Hippocampal formation (tissue), 2 donors: ENCODE measurements around the gene GRIK1.
A peak's percentile ranks its signal among the peaks of the same experiment; 100 is the strongest.

Experiments
- DNase-seq, 2 donors: peaks; one replicate each; lab custom pipeline; 2025; lab: John Stamatoyannopoulos, UW

GRIK1 gene

GRCh38 chr21:29827647-29828046, 112.1 kb downstream of the GRIK1 start:
- no peak for DNase-seq

- DNase-seq: no peak
These were observed 112.6 kb downstream of the GRIK1 start for GRCh38 chr21:29827236-29827635.

GRCh38 chr21:29826386-29826785, 113.4 kb downstream of the GRIK1 start:
- no peak for DNase-seq

DNA sequence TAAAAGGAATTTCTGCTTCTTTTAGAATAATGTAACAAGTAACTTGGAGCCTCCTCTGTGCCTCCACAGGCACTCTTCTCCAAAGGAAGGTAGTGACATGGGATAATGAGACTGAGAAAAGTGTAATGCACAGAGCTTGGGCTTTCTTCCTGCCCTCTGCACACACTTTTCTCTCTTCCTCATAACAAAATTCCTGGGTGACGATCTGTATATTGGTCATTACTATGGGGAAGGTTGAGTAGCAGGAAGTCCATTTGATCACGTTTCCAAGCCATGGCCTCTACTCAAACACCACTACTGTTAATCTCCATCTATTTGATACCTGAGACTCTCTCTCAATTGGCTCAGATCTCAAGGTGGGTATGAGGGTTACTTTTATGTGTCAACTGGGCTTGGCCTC, 113.9 kb downstream of the GRIK1 start:
- DNase-seq: no peak

GRCh38 chr21:29825345-29825744, 114.5 kb downstream of the GRIK1 start:
- no peak for DNase-seq

DNA sequence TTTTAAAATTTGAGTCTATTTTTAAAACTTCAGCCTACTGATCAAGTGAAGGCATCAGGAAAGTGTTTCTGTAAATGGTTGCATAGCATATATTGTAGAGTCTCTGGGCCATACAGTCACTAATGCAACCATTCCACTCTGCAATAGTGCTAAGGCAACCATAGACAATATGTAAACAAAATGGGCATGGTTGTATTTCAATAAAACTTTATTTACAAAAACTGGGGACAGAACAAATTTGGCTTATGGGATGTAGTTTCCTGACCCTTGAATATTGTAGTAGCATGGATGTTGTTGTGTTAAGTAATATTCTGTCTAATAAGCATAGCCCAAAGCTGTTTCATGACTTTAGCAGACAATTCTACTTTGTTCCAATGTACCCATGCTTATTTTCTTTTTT, 117.7 kb downstream of the GRIK1 start:
- DNase-seq: no peak

- DNase-seq: no peak
These were observed 118.6 kb downstream of the GRIK1 start for GRCh38 chr21:29821230-29821629.

DNA sequence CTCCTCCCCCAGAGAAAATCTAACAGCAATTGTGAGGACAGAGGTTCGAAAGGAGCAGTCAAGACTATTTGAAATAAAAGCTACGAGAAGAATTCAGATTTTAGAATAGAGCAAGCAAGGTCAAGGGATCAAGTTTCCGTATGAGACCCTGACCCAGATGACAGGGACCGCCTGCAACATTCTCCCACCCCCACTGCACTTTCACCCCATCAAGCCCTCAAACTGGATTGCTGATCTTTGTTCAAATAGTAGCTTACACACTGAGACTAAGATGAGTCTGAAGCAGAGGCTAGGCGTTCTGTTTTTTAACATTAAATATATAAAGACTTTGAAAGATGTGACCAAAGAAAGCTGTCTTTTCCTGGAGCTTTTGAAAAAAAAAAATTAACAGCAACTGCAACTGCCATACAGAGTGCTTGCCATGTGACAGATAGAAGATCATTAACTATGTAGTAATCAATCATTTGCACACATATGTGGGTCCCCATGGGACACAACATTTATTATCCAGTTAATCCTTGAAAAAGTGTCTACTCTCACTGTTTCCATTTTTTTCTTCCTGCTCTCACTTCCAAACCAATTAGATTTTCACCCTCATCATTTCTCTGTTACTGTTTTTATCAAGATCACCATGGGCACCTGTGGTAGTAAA, 120.0 kb downstream of the GRIK1 start:
- DNase-seq: no peak

DNA sequence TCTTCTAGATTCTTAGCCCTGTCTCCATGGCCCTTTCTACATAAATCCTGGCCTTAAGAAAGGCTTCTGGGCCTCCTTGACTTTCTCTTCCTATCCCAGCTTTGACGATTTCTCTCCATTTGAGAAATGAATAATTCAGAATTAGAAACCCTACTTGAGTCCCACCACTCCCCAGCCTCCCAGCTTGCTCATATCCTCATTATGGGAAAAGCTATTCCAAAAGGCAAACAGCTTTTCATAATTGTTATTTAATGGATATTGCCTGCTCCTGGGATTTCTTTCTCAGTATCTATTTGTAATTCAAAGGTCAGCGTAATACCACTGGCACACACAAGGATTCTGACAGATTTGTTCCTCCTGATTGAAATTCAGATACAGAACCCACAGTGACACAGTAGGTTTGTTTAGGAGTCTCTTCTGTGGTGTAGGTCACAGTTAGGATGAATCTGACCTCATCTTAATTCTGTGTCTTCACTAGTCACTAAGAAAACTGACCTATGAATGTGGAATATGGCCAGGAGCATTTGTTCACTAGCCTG, 121.3 kb downstream of the GRIK1 start:
- DNase-seq: no peak

- DNase-seq: no peak
These were observed 122.3 kb downstream of the GRIK1 start for GRCh38 chr21:29817450-29817849.

DNA sequence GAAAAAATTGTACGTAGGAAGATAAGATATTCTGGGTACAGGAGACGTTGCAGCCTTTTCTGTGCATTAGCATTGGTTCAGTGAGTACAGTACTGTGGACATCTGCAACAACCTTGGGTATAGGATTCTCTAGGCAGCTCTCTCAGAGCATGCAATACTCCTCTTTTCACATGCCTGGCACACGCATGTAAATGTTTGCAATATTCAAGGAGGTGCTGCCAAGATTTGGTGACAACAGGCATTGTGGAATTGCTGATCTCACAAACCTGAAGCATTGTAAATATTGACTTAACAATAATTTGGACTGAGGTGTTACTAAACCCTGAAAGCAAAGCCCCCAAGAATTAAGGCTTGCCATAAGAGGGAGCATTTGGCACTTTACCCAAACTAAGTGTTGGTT, 126.8 kb downstream of the GRIK1 start:
- no peak for DNase-seq

DNA sequence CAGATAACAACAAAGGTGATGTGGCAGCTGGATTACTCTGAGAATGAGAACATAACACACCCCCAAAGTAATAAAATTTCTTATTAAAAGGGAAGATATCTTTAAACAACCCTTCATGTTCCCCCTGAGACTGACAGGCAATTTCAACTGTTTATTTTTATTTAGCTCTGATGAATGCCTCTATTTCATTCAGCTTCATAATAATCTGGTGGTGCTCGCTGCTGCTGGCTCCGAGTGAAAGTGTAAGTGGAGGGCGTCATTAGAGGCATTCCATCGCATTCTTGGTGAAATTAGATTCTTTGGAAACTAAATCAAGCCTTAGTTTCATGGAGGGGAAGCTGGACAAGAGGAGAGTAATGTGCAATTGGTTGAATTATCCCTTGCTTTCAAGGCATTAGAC, 128.9 kb downstream of the GRIK1 start:
- DNase-seq: no peak

DNA sequence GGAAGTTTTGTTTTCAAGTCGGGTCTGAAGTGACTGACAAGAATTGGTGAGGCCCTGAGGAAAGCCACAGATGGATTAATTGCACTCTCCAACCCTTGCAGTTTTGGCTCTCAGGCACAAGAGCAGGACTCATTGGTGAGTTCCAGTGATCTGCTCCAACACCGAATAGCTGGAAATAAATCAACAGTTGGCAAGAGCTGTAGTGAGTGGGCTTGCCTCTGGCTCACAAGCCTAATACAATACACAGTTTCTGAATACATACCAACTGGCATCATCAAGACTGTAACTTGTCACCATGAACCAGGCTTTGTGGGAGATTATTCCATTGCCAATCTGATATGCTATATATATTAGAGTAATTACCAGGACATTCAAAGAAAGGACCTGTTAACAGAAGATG, 131.6 kb downstream of the GRIK1 start:
- peak in 1 of 2 donors; percentile 9 for DNase-seq

- DNase-seq: no peak
These were observed 134.7 kb downstream of the GRIK1 start for GRCh38 chr21:29805105-29805504.

- no peak for DNase-seq
These were observed 136.6 kb downstream of the GRIK1 start for GRCh38 chr21:29803191-29803590.

DNA sequence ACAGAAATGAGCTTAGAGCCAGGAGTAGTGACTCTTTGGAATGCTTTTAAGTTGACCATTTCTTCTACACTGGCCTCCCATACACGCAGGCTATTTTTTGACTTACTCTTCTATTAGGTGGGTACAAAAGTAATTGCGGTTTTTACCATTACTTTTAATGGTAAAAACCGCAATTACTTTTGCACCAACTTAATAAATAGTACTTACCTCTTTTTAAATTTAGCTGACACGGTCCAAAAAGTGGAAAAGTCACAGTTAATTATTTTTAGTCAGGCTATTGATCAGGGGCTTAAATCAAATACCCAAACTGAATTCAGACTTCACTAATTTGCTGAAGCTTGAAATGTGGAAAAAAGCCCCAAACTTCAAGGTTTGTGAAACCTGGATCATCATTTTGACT, 138.7 kb downstream of the GRIK1 start:
- DNase-seq: no peak

DNA sequence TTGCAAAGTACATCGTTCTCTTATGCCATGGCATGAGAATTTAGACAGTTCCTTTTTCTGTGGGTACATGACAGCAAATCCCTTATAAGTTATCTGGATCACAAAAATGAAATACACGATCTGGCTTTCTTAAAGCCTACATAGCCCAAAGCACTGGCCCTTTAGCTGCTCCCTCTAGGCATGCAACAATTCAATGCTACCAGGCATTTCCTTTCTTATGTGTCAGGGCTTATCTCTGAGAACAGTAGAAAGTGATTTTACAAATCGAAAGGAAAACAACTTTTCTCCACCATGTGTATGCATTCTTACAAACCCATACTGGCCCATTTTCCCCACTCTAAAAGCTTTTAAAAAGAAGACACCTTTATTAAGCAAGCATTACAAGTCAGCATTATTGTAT, 139.7 kb downstream of the GRIK1 start:
- DNase-seq: no peak

- DNase-seq: no peak
These were observed 141.0 kb downstream of the GRIK1 start for GRCh38 chr21:29798840-29799239.

GRCh38 chr21:29797155-29797554, 142.6 kb downstream of the GRIK1 start:
- DNase-seq: no peak

DNA sequence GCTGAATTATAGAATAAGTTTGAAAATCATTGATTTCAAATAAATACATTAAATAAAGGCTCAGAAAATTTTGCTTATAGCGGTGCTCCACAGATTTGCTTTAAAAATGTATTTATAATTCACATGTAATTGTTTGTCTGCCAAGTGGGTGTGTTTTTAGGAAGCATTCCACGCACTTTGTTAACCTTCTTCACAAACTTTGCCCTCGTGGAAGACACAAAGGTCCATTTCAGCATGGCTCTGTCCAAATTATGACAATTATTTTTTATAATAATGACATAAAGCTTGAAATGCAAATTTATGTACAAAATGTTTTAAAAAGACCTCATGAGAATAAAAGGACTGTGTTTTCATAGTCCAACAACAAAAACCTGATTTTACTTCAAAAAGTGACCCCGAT, 146.1 kb downstream of the GRIK1 start:
- no peak for DNase-seq

DNA sequence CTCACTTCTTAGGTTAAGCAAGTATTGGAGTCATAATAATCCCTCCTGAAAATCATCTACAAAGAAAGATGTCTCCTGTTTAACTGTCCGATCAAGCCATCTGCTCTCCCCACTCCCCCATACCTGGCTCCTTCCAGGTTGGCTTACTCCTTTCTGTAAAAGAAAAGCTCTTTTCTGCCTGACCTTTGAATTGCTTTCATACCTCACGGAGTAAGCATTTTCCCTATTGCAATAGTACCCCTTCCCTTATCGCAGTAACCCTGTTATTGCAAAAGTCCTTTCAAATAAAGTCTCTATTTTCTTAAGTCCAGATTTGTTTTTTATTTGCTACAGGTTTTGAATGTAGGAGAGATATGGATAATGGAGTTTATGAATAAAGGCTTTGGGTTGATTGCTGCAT, 150.4 kb downstream of the GRIK1 start:
- no peak for DNase-seq

DNA sequence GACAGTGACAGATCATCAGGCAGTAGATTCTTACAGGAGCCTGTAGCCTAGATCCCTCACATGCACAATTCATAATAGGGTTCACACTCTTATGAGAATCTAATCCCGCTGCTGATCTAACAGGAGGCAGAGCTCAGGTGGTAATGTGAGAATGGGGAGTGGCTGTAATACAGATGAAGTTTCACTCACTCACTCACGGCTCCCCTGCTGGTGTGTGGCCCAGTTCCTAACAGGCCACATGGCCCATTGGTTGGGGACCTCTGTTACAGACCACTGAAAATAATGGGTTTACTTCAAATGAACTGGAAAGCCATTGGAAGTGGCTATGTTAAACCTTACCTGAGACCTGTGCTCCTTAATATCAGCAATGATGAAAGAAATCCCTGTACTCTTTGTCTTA, 151.0 kb downstream of the GRIK1 start:
- no peak for DNase-seq

- no peak for DNase-seq
These were observed 152.4 kb downstream of the GRIK1 start for GRCh38 chr21:29787361-29787909.
